Parathyroid adenoma (tissue), 2 donors: Measurements from ENCODE around the gene LPXN.

Source experiments
- H2AFZ ChIP-seq: fragments of 300-600 bp; sonication (generic); one replicate; pipeline ENCODE4 v1.7.0; 2017; ENCODE audit warnings: antibody characterized with exemption, mild to moderate bottlenecking
- H3K27ac ChIP-seq: fragments of 300-600 bp; sonication (generic); one replicate; pipeline ENCODE4 v1.7.0; 2017
- H3K27me3 ChIP-seq: fragments of 300-600 bp; sonication (generic); one replicate; pipeline ENCODE4 v1.7.0; 2017; ENCODE audit warnings: low read length; ENCODE audit not compliant: control insufficient read depth, insufficient read depth
- H3K36me3 ChIP-seq: fragments of 300-600 bp; sonication (generic); one replicate; pipeline ENCODE4 v1.7.0; 2017; ENCODE audit warnings: low read length; ENCODE audit not compliant: control insufficient read depth, insufficient read depth
- H3K4me1 ChIP-seq: fragments of 300-600 bp; sonication (generic); one replicate; pipeline ENCODE4 v1.7.0; 2017; ENCODE audit warnings: control low read depth
- H3K4me2 ChIP-seq: fragments of 300-600 bp; sonication (generic); one replicate; pipeline ENCODE4 v1.7.0; 2017; ENCODE audit warnings: low read length
- H3K4me3 ChIP-seq: fragments of 300-600 bp; sonication (generic); one replicate; pipeline ENCODE4 v1.7.0; 2017; ENCODE audit warnings: low read depth, low read length
- H3K79me2 ChIP-seq: fragments of 300-600 bp; sonication (generic); one replicate; pipeline ENCODE4 v1.7.0; 2017; ENCODE audit warnings: control low read depth
- H3K9ac ChIP-seq: fragments of 300-600 bp; sonication (generic); one replicate; pipeline ENCODE4 v1.7.0; 2017; ENCODE audit warnings: mild to moderate bottlenecking
- H3K9me3 ChIP-seq: fragments of 300-600 bp; sonication (generic); one replicate; pipeline ENCODE4 v1.7.0; 2017; ENCODE audit warnings: low read length; ENCODE audit not compliant: control insufficient read depth
- TF ChIP-seq, protein P1 (sequence below): fragments of 300-600 bp; sonication (generic); IDR thresholded peaks from one replicate; pipeline ENCODE4 v1.7.0; 2017; ENCODE audit warnings: antibody characterized with exemption, mild to moderate bottlenecking
- donor health status: primary hyperparathyroidism.

The LPXN gene

DNA sequence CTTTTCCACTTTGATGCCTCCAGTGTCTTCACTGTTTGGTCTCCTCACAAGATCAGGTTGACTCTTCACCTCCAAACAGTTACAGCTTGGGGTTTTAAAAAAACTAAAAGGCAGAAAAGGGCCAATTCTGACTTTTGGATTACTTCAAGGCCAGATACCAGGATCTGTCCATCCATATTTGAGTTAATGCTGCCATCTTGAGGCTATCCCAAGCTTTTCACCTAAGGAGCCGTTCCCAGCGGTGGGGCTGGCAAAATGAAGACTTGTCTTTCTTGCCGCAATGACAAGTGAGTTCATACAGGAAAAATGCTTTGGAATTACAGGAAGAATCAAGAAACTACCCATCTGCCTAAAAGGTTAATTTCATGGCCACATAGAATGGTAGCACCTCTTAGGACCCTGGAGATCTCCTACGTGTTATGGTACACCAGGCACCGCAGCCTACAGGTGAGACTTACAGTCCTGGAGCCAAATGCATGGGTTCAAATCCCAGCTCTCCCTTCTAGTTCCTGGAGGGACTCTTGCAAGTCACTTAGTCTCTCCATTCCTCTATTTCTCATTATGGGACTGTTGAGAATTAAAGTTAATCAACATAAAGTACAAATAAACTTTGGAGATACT is 61.8 kb downstream of the LPXN start:
- Histone ChIP-seq H3K4me3 (no peak overlapping the region), H3K79me2 (no peaks in the 10 kb centered on the region)

DNA sequence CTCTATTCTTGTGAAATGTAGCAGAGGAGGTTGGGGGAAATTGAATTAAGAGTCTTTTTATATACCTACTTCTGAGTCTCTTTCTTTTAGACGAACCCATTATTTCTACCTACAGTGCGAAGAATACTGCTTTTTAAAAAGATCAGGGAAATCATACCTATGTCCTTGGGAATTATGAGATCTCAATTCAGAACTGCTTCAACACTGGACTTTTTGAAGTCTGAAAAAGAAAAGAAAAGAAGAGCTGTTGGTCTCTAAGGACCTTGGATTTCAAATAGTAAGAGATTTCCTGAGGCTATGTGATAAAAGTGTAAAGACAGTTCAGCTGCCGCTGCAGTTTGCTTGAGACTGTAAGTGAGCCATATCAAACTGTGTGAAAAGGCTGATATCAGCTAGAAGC is 64.0 kb downstream of the LPXN start:
- TF ChIP-seq, protein P1, sequence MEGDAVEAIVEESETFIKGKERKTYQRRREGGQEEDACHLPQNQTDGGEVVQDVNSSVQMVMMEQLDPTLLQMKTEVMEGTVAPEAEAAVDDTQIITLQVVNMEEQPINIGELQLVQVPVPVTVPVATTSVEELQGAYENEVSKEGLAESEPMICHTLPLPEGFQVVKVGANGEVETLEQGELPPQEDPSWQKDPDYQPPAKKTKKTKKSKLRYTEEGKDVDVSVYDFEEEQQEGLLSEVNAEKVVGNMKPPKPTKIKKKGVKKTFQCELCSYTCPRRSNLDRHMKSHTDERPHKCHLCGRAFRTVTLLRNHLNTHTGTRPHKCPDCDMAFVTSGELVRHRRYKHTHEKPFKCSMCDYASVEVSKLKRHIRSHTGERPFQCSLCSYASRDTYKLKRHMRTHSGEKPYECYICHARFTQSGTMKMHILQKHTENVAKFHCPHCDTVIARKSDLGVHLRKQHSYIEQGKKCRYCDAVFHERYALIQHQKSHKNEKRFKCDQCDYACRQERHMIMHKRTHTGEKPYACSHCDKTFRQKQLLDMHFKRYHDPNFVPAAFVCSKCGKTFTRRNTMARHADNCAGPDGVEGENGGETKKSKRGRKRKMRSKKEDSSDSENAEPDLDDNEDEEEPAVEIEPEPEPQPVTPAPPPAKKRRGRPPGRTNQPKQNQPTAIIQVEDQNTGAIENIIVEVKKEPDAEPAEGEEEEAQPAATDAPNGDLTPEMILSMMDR, result no peak
- Histone ChIP-seq H3K9ac (no peak overlapping the region), H3K27ac (peak overlapping the region; percentile 19), H3K4me1 (no peaks in the 10 kb centered on the region), H3K36me3 (no peaks in the 10 kb centered on the region), H3K27me3 (no peaks in the 10 kb centered on the region), H3K4me3 (no peak overlapping the region), H2AFZ (peak overlapping the region; percentile 50), H3K4me2 (no peak overlapping the region), H3K9me3 (no peaks in the 10 kb centered on the region), H3K79me2 (no peaks in the 10 kb centered on the region)

More for the DNA sequence above, 61.8 kb downstream of the LPXN start:
- Histone ChIP-seq H2AFZ (peak overlapping the region; percentile 38), H3K27me3 (no peaks in the 10 kb centered on the region), H3K27ac (no peak overlapping the region), H3K36me3 (no peaks in the 10 kb centered on the region), H3K9ac (no peak overlapping the region), H3K4me2 (no peak overlapping the region), H3K4me1 (no peaks in the 10 kb centered on the region), H3K9me3 (no peaks in the 10 kb centered on the region)
- TF ChIP-seq, protein P1, result peak; percentile 52

DNA sequence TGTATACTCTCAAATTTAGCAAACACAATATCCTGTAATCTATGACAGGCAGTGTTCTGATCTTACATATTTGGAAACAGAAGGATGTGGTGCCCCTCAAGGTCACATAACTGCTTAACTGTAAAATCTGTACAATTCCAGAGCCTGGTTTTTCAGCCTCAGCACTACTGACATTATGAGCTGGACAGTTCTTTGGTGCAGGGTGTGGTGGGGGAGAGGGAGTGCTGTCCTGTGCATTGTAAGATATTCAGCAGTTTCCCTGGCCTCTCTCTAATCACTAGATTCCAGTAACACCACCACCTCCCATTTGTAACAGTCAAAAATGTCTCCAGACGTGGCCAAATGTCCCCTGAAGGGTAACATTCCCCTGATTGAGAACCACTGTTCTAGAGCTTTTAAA is 65.9 kb downstream of the LPXN start:
- H2AFZ ChIP-seq, result no peak overlapping the region
- H3K36me3 ChIP-seq, result no peaks in the 10 kb centered on the region
- H3K4me2 ChIP-seq, result no peak overlapping the region
- no peak overlapping the region for H3K27ac ChIP-seq
- no peaks in the 10 kb centered on the region for H3K79me2 ChIP-seq
- H3K4me3 ChIP-seq, result no peak overlapping the region
- no peaks in the 10 kb centered on the region for H3K27me3 ChIP-seq
- no peaks in the 10 kb centered on the region for H3K9me3 ChIP-seq
- H3K9ac ChIP-seq, result no peak overlapping the region
- H3K4me1 ChIP-seq, result no peaks in the 10 kb centered on the region
- TF ChIP-seq, protein P1, result no peak

DNA sequence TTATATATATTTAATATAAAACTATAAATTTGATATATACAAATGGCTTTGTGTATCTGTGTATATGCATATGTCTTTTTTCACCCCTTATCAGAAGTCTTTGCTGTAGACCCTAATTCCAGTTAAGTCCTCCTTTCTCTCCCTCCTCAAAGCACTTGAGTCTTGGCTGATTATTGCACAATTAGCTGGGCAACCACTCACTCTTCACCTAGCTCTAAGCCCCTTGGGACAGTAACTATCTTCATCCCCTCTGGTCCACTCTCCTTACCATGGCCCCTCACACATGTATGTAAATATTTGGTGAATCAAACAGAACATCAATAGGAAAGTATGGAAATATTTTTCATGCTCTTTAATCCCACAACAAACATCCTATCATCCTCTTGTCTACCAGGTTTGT is 66.8 kb downstream of the LPXN start:
- H3K27ac ChIP-seq, result no peak overlapping the region
- no peaks in the 10 kb centered on the region for H3K36me3 ChIP-seq
- TF ChIP-seq, protein P1, result no peak
- H3K79me2 ChIP-seq, result no peaks in the 10 kb centered on the region
- no peak overlapping the region for H3K4me3 ChIP-seq
- no peaks in the 10 kb centered on the region for H3K4me1 ChIP-seq
- H3K27me3 ChIP-seq, result no peaks in the 10 kb centered on the region
- H3K4me2 ChIP-seq, result no peak overlapping the region
- no peak overlapping the region for H3K9ac ChIP-seq
- H2AFZ ChIP-seq, result no peak overlapping the region
- H3K9me3 ChIP-seq, result no peaks in the 10 kb centered on the region

DNA sequence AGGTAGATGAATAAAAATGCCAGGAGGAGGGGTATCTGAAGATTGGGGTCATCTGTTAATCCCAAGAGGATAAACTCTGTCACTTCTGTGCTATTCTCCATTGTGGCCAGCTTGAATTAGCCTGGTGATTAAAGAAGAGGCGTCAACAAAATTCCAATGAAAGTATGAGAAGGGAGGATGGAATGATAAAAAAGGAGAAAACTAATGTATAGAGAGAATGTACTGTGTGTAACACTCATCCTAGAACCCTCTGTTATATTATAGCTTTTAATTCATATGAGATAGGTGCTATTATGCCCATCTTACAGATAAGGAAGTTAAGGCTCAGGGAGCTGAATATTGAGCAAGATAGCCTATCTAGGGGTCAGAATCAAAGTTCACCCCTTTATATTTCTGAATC is 67.7 kb downstream of the LPXN start, which contains the start of gene OR5B21:
Gene OR5B21 (minus strand): TSS at position 101 of the 400 bp plus-strand sequence. CDS start 0 bp downstream, at position 101.
- Histone ChIP-seq H3K27ac (no peak within 1 kb of the TSS), H3K36me3 (no peaks in the 10 kb centered on the region), H3K9ac (no peak within 1 kb of the TSS), H3K9me3 (no peaks in the 10 kb centered on the region), H3K4me1 (no peaks in the 10 kb centered on the region), H3K4me3 (no peak within 1 kb of the TSS), H3K4me2 (no peak within 1 kb of the TSS), H3K27me3 (no peaks in the 10 kb centered on the region), H3K79me2 (no peaks in the 10 kb centered on the region), H2AFZ (no peak within 1 kb of the TSS)
- TF ChIP-seq, protein P1, result no peak
